IMR-90 (cell line): ENCODE data around the gene MAU2. TPM values are rescaled to one million over a fixed set of nuclear protein-coding genes. Genes with fewer than 3 reads are reported as not detected.

Source experiments
- ATAC-seq: fragments of 200-7000 bp; cut with Tn5 transposase; 2 replicates; pipeline ENCODE4 v1.9.1; 2020; ENCODE audit warnings: low read depth, mild to moderate bottlenecking, moderate library complexity
- BruUV-seq: library from RNA; stranded (reverse); fragments of 400-500 nt; replicated peaks from 2 replicates; lab custom pipeline; 2021; lab: Mats Ljungman, UMichigan
- CTCF ChIA-PET: fragments of 300-600 bp; formaldehyde crosslinking; extraction: SDS; loops from one replicate; lab custom pipeline; 2021; ENCODE audit warnings: antibody characterized with exemption; lab: Yijun Ruan, JAX
- POLR2A ChIA-PET: fragments of 300-600 bp; sonication (Branson Sonifier 250); formaldehyde crosslinking; loops from one replicate; lab custom pipeline; 2022; ENCODE audit warnings: antibody characterized with exemption; ENCODE audit not compliant: unreplicated experiment; lab: Charles Lee
- DNase-seq: peaks from one replicate; pipeline ENCODE4 v3.0.0; 2013
- H2AFZ ChIP-seq: replicated peaks from 2 replicates; pipeline ENCODE3; 2013; ENCODE audit warnings: low read length, mild to moderate bottlenecking; ENCODE audit not compliant: poor library complexity
- H2AK5ac ChIP-seq: 2 replicates; pipeline ENCODE4 v1.6.1; 2013; ENCODE audit warnings: low read depth, low read length, inconsistent platforms
- H2AK9ac ChIP-seq: replicated peaks from 2 replicates; pipeline ENCODE3; 2013; ENCODE audit warnings: mild to moderate bottlenecking, low read depth, low read length, moderate library complexity; ENCODE audit not compliant: poor library complexity
- H2BK120ac ChIP-seq: 2 replicates; pipeline ENCODE4 v1.6.1; 2013; ENCODE audit warnings: low read depth, low read length, inconsistent platforms
- H2BK15ac ChIP-seq: 3 replicates; pipeline ENCODE4 v1.6.1; 2013; ENCODE audit warnings: low read depth, low read length, inconsistent platforms
- H2BK20ac ChIP-seq: 2 replicates; pipeline ENCODE4 v1.6.1; 2013; ENCODE audit warnings: low read depth, mild to moderate bottlenecking, inconsistent platforms, low read length, moderate library complexity
- H2BK5ac ChIP-seq: 2 replicates; pipeline ENCODE4 v1.6.1; 2013; ENCODE audit warnings: mild to moderate bottlenecking, low read depth, low read length, inconsistent platforms; ENCODE audit not compliant: poor library complexity, severe bottlenecking
- H3K14ac ChIP-seq: replicated peaks from 2 replicates; pipeline ENCODE4 v1.6.1; 2013; ENCODE audit warnings: low read depth, low read length, inconsistent platforms
- H3K18ac ChIP-seq: 2 replicates; pipeline ENCODE4 v1.6.1; 2013; ENCODE audit warnings: low read depth, low read length, control low read depth
- H3K23ac ChIP-seq: 2 replicates; pipeline ENCODE4 v1.6.1; 2013; ENCODE audit warnings: low read depth, low read length, inconsistent platforms
- H3K27ac ChIP-seq: 2 replicates; pipeline ENCODE4 v1.5.1; 2013; ENCODE audit warnings: mild to moderate bottlenecking, control low read depth, low read length; ENCODE audit not compliant: insufficient read depth
- H3K27me3 ChIP-seq: 2 replicates; pipeline ENCODE4 v1.6.1; 2013; ENCODE audit warnings: low read length; ENCODE audit not compliant: control insufficient read depth, insufficient read depth
- H3K36me3 ChIP-seq: 2 replicates; pipeline ENCODE4 v1.6.1; 2013; ENCODE audit warnings: low read length, mixed read lengths; ENCODE audit not compliant: control insufficient read depth, insufficient read depth
- H3K4ac ChIP-seq: 2 replicates; pipeline ENCODE4 v1.6.1; 2013; ENCODE audit warnings: low read depth, low read length, inconsistent platforms
- H3K4me1 ChIP-seq: 2 replicates; pipeline ENCODE4 v1.6.1; 2013; ENCODE audit warnings: low read length, mixed read lengths; ENCODE audit not compliant: control insufficient read depth, insufficient read depth
- H3K4me2 ChIP-seq: 2 replicates; pipeline ENCODE4 v1.6.1; 2013; ENCODE audit warnings: low read depth, mild to moderate bottlenecking, control low read depth, low read length, moderate library complexity
- H3K4me3 ChIP-seq: 2 replicates; pipeline ENCODE4 v1.5.1; 2013; ENCODE audit warnings: low read depth, mild to moderate bottlenecking, control low read depth, low read length, moderate library complexity; ENCODE audit not compliant: insufficient read depth
- H3K56ac ChIP-seq: 2 replicates; pipeline ENCODE4 v1.6.1; 2013; ENCODE audit warnings: low read length, inconsistent platforms; ENCODE audit not compliant: insufficient read depth; ENCODE audit errors: extremely low read depth
- H3K79me1 ChIP-seq, 2 experiments: 2 replicates each; pipeline ENCODE4 v1.6.1; 2013; ENCODE audit warnings: low read length in 2 of 2, inconsistent platforms in 1 of 2, low read depth in 1 of 2
- H3K9ac ChIP-seq: 2 replicates; pipeline ENCODE4 v1.6.1; 2013; ENCODE audit warnings: low read depth, low read length, control low read depth
- H3K9me1 ChIP-seq: 2 replicates; pipeline ENCODE4 v1.6.1; 2013; ENCODE audit warnings: low read length, inconsistent platforms; ENCODE audit not compliant: insufficient read depth
- H3K9me3 ChIP-seq: 2 replicates; pipeline ENCODE4 v1.6.1; 2013; ENCODE audit warnings: low read length; ENCODE audit not compliant: control insufficient read depth, insufficient read depth
- H4K20me1 ChIP-seq: 2 replicates; pipeline ENCODE4 v1.6.1; 2013; ENCODE audit warnings: low read length, inconsistent platforms; ENCODE audit not compliant: insufficient read depth
- H4K5ac ChIP-seq: 2 replicates; pipeline ENCODE4 v1.6.1; 2013; ENCODE audit warnings: mild to moderate bottlenecking, low read depth, low read length, control low read depth
- H4K8ac ChIP-seq, 2 experiments: 2 replicates each; pipeline ENCODE4 v1.6.1; 2013; ENCODE audit warnings: low read depth in 2 of 2, low read length in 2 of 2, control low read depth in 1 of 2, inconsistent platforms in 1 of 2
- H4K91ac ChIP-seq: 2 replicates; pipeline ENCODE4 v1.6.1; 2013; ENCODE audit warnings: low read depth, low read length, inconsistent platforms; ENCODE audit not compliant: insufficient read depth
- CEBPB ChIP-seq: IDR thresholded peaks from 2 replicates; pipeline ENCODE4 v1.6.1; 2012; ENCODE audit warnings: low read depth, low read length, improper control_type of control experiment
- ELK1 ChIP-seq: fragments of 150-350 bp; IDR thresholded peaks from 2 replicates; pipeline ENCODE4 v1.6.1; 2016; ENCODE audit warnings: low read depth, mild to moderate bottlenecking, low read length, moderate library complexity, borderline replicate concordance
- FOS ChIP-seq: fragments of 150-350 bp; IDR thresholded peaks from 2 replicates; pipeline ENCODE4 v1.6.1; 2016; ENCODE audit warnings: low read depth, low read length
- MXI1 ChIP-seq: IDR thresholded peaks from 2 replicates; pipeline ENCODE4 v1.6.1; 2012; ENCODE audit warnings: low read depth, mild to moderate bottlenecking, low read length, moderate library complexity, borderline replicate concordance
- NFE2L2 ChIP-seq: fragments of 150-350 bp; IDR thresholded peaks from 2 replicates; pipeline ENCODE4 v1.6.1; 2016; ENCODE audit warnings: low read depth, mild to moderate bottlenecking, low read length
- POLR2A ChIP-seq: IDR thresholded peaks from 2 replicates; pipeline ENCODE4 v1.6.1; 2012; ENCODE audit warnings: mild to moderate bottlenecking, low read depth, low read length
- RAD21 ChIP-seq: IDR thresholded peaks from 2 replicates; pipeline ENCODE4 v1.6.1; 2012; ENCODE audit warnings: low read length, improper control_type of control experiment
- RFX5 ChIP-seq: IDR thresholded peaks from 2 replicates; pipeline ENCODE4 v1.8.0; 2012; ENCODE audit warnings: low read depth, mild to moderate bottlenecking, low read length, moderate library complexity
- USF2 ChIP-seq: fragments of 150-350 bp; IDR thresholded peaks from 2 replicates; pipeline ENCODE4 v1.6.1; 2017; ENCODE audit warnings: mild to moderate bottlenecking, antibody characterized with exemption, low read length, low read depth
- WGBS, 2 experiments: methylation state at CpG; one replicate each; pipeline versions ENCODE4 v1.1.5 to v1.1.7; 2013; ENCODE audit warnings: missing lambda C conversion rate in 2 of 2; ENCODE audit not compliant: insufficient read length in 1 of 2; ENCODE audit errors: extremely low coverage in 2 of 2; 5-methylcytosine and 5-hydroxymethylcytosine counted together
- dilution Hi-C: fragments of 300-500 bp; cut with HindIII; formaldehyde crosslinking; loops from one replicate; pipeline ENCODE4 v1.14.3; 2018; ENCODE audit warnings: low sequenced_read_pairs; ENCODE audit not compliant: unreplicated experiment
- in situ Hi-C: fragments of 300-500 bp; cut with MboI; formaldehyde crosslinking; loops from 3 replicates; pipeline ENCODE4 v1.14.3; 2019; ENCODE audit warnings: low sequenced_read_pairs, inconsistent platforms, mixed read lengths
- intact Hi-C: fragments of 100-400 bp; cut with micrococcal nuclease; formaldehyde crosslinking; loops from 2 replicates; pipeline ENCODE4 v1.10.0; 2022
- polyA plus RNA-seq, 3 experiments: library from polyadenylated mRNA; depleted of rRNA; stranded (reverse); fragments of >200 nt; gene quantifications; 2 replicates each; pipeline ENCODE4 v1.2.3, GENCODE V29; 2012; ENCODE audit warnings: low replicate concordance in 1 of 3
- total RNA-seq: library from RNA; depleted of rRNA; stranded (reverse); fragments of >200 nt; gene quantifications from 2 replicates; pipeline ENCODE4 v1.2.3, GENCODE V29; 2012

MAU2 gene
- total and polyA plus RNA-seq, 2 of the 4 experiments (the other 2 are of a cell fraction): 24.6 to 31.1 TPM

GRCh38 chr19:19356500-19356899 lies 35.9 kb downstream of the MAU2 start:
- Histone ChIP-seq H2BK15ac (no peak overlapping the region), H2AFZ (no peak overlapping the region), H3K18ac (no peak overlapping the region), H3K9me1 (no peaks in the 10 kb centered on the region), H3K4me3 (no peak overlapping the region), H2BK5ac (no peak overlapping the region), H3K56ac (no peak overlapping the region), H2BK120ac (no peak overlapping the region), H4K91ac (no peak overlapping the region), H3K14ac (no peak overlapping the region), H3K4me1 (no peaks in the 10 kb centered on the region), H3K9ac (no peak overlapping the region), H2AK9ac (no peak overlapping the region), H3K9me3 (no peaks in the 10 kb centered on the region), H3K23ac (no peak overlapping the region), H4K5ac (no peak overlapping the region), H2BK20ac (no peak overlapping the region), H4K8ac (no peak overlapping the region), H4K20me1 (no peaks in the 10 kb centered on the region), H2AK5ac (no peak overlapping the region), H3K79me1 (no peaks in the 10 kb centered on the region), H3K36me3 (peaks cover 60% of the 10 kb centered on the region), H3K4ac (no peak overlapping the region), H3K27me3 (no peaks in the 10 kb centered on the region), H3K4me2 (no peak overlapping the region), H3K27ac (no peak overlapping the region)
- 98% methylated on average over 8 of the region's 11 CpGs; no CpG with 5 or more reads in 1 of the 2 experiments for WGBS, 2 experiments
- ATAC-seq: no peak
- no peak for DNase-seq
- TF ChIP-seq POLR2A (no peak), FOS (no peak), NFE2L2 (no peak), RAD21 (no peak), ELK1 (no peak), RFX5 (no peak), USF2 (no peak), MXI1 (no peak), CEBPB (no peak)
- dilution Hi-C loops (no loop called here), intact Hi-C loops (no loop called here), in situ Hi-C loops (no loop called here)
- BruUV-seq: no TSS peak
- ChIA-PET POLR2A (no interaction called here), CTCF (no interaction called here)
